Measurements from ENCODE around the gene RETREG2.

DNA sequence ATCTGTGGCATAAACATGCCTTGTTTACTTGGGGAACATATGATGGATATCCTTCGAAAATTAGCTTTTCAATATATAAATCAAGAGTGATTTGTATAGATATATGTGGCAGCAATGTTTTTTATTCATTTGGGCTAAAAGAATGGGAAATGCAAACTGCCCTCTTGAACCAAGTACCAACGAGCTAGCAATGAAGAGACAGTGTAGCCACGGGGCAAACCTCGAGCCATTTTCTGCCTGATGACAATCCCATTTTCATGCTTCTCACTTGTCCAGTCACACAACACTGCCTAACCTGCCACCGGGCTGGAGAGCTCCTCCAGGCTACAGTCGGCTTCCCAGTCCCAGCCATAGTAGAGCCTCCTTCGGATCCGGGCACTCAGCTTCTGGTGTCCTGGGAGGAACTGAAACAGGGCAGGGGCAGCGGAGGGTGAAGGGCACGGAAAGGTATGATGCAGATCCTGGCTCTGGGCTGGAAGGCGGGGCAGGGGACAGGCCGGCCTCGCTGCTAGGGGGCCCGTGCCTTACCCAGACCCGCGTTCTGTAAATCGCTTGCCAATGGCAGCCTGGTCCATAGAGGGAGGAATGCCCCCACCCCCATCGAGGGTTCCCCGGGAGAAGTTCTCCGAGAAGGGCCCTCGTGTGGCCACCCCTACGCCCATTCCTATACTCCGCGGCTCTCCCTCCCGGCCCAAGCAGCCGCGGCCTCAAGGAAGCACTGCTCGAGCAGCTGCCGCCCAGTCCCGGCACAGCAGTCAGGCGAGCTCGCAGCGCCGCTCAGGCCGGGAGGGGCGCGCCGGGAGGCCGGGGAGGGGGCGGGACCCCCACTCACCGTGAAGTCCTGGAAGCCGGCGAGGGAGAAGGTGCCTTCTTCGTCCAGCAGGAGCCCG lies 1.9 kb upstream of the RETREG2 start:
- TF ChIP-seq ZNF274 (IDR thresholded peaks at IDR 0.05; ENCODE audit: low read depth, low read length): no peak
- TF ChIP-seq YY1 (IDR thresholded peaks at IDR 0.05; ENCODE audit: insufficient read depth, insufficient read length): no peak
- no peak for TF ChIP-seq SUZ12 (IDR thresholded peaks at IDR 0.05; ENCODE audit: extremely low read depth, insufficient read depth, insufficient read length)

All from NT2/D1 (cell line).